Erythroblast (primary cell): Measurements from ENCODE around the gene NR3C2.

Experiments
- GATA1 ChIP-seq: IDR thresholded peaks from 2 replicates; pipeline ENCODE4 v1.6.1; 2011; ENCODE audit warnings: low read depth, mild to moderate bottlenecking, control low read depth, low read length, moderate library complexity
- POLR2A ChIP-seq: IDR thresholded peaks from 2 replicates; pipeline ENCODE4 v1.6.1; 2011; ENCODE audit warnings: mild to moderate bottlenecking, low read length

GRCh38 chr4:148412460-148412994, 29.7 kb downstream of the NR3C2 start:
- TF ChIP-seq POLR2A (no peak), GATA1 (no peak)
